HG03108 (cell line): Measurements from ENCODE around the gene LMNTD1.
"Not testable (repeated sequence)": the region's sequence is repeated elsewhere in the genome, so short reads cannot be mapped to it uniquely, and the experiment has no call there.

ENCODE experiments used
- ATAC-seq: cut with Tn5 transposase; IDR thresholded peaks from one replicate; pipeline ENCODE4 v1.9.1; 2021; ENCODE audit warnings: moderate library complexity; ENCODE audit not compliant: unreplicated experiment

LMNTD1 gene

DNA sequence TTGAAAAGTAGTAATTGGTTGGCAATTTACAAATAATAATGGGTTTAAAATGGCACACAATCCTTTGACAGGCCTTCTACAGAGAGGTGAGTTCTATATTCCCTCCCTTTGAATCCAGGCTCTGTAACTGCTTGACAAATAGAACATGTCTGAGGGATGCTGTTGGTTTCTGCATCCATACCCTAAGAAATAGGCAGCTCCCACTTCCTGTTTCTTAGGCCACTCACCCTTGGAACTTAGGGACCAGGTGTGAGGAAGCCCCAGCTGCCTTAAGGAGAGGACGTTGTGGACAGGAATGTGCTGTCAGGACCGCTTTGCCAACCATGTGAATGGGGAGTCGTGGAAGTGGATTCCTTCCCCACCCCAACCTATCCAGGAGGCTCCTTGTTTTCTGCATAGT lies 59.4 kb downstream of the LMNTD1 start:
- ATAC-seq, result no peak

DNA sequence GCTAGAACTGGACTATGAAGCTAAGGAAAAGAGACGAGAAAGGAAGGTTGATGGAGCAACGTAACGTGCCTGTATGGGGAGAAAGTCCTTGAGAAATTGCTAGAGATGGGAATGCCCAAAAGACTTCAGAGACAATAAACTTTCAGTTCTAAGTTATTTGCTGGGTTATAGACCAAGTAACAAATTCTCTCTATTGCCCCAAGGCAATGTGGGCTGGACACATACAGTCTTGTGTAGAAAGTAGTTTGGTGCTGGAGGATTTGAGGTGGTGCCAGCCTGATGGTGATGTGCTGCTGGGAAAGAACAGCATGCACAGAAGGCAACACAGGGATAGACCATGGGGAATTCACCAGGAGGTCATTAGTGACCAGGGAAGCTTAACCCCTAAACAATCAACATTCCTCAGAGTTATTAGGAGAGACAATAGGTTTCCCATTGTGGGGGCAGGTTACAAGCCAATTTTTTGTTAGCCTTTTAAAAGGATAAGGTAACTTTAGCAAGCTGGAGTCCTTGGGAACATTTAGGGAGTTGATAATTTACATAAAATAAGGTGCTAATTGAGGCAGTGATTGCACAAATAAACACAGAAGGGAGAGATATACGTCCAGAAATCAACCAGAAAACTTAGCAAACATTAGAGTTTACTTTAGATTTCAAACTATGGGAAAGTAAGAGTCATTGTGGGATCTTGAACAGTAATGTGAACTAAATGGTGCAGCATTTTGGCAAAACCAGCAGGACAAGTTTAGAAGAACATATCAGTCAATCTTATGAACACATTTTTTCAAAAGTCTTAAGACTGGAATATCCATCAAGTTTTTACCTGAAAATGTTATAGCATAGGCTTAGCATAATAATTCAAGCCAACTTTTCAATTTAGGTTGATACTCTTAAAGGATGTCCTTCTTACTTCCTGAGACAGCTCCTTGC lies 61.4 kb downstream of the LMNTD1 start:
- no peak for ATAC-seq

DNA sequence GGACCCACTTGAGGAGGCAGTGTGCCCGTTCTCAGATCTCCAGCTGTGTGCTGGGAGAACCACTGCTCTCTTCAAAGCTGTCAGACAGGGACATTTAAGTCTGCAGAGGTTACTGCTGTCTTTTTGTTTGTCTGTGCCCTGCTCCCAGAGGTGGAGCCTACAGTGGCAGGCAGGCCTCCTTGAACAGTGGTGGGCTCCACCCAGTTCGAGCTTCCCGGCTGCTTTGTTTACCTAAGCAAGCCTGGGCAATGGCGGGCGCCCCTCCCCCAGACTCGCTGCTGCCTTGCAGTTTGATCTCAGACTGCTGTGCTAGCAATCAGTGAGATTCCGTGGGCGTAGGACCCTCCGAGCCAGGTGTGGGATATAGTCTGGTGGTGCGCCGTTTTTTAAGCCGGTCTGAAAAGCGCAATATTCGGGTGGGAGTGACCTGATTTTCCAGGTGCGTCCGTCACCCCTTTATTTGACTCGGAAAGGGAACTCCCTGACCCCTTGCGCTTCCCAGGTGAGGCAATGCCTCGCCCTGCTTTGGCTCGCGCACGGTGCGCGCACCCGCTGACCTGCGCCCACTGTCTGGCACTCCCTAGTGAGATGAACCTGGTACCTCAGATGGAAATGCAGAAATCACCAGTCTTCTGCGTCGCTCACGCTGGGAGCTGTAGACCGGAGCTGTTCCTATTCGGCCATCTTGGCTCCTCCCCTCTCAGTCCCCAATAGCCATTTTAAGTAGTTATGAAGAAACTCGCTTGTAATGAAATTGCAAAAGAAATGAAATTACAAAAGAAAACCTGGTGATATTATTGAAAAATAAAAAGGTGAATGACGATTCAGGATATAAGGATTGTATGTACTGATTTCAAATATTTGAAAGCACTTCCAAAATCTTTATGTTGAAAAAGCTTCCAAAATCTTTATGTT lies 63.9 kb downstream of the LMNTD1 start:
- not testable (repeated sequence) for ATAC-seq

DNA sequence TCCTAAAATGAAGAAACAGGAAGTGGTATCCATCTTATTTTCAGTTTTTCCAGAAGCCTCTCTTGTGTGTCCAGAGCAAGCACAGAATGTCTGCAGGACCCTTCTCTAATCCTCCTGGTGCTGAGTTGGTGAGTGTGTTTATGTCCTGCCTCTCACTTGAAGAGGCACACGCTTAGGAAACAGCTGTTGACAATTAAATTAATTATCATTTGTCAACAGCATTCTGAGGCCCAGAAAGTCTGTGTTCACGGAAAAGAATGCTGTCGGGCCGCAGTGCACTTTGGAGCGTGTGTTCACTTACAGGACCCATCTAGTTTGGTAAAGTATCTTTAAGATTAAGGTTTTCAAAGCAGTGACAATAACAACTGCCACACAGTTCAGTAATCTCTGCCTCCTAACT lies 70.5 kb downstream of the LMNTD1 start:
- no peak for ATAC-seq

DNA sequence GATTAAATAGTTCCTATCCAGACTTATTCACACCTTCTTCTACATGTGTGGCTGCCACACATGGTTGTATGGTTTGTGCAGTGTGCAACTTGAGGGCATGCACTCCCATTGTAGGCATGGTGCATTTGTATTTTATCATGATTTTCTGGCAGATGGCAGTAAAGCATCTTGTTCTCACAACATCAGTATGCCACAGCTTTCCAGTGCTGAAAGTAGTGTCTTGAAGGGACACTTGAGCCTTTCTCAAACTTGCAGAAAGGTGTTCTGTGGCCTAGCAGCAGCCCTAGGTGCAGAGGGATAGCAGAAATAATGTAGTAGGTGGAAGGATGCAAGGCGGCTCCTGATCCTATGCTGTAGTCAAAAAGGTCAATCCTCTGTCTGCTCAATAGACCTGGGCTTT lies 72.9 kb downstream of the LMNTD1 start:
- ATAC-seq, result no peak

DNA sequence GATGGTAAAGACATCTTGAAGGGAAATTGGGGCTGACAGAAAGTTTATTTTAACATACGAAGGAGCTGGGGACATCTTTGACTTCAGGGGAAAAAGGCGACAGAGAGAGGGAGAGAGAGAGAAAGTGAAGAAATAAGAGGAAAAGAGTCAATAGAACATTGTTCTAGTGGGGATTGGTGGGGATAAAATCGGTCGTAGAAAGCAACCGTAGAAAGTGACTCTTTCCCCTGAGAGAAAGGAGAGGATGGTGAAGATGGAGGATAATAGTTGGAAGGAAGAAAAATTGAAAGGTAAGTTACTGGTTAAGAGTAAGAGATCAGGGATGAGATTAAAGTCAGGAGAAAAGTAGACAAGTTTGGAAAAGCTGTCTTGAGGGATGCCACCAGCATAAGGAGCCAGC lies 75.9 kb downstream of the LMNTD1 start:
- ATAC-seq, result no peak

DNA sequence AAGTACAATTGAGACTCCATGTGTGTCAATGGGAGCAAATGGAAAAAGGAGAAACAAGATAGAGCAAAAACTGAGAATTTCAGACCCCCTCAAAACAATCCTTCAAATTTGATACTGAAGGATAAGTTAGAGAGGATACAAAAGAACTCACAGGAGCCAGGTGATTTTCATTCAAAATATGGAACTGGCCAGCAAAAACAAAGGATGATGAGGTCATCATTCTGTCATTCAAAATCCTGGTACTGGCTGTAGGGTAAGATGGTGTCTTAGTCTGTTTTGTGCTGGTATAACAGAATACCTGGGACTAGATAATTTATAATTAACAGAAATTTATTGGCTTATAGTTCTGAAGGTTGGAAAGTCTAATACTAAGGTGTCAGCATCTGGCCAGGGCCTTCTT lies 80.6 kb downstream of the LMNTD1 start:
- ATAC-seq, result no peak

DNA sequence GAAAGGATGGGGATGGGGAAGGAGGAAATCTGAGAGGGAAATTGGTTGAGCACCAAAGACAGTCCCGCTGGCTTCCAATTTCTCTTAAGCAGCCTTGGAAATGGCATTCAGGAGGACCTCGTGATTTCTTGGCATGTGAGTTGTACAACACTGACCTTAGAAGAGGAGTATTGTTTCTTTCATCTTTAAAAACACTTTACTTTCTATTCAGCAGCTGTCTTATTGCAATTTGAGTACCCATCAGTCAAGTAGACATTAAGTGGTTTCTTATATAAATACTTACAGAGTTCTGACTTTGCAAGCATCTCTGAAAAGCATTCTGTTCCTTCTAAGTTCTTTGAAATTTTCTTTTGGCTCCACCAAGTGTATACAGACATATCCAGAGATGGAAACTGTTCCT lies 83.2 kb downstream of the LMNTD1 start:
- ATAC-seq, result no peak

DNA sequence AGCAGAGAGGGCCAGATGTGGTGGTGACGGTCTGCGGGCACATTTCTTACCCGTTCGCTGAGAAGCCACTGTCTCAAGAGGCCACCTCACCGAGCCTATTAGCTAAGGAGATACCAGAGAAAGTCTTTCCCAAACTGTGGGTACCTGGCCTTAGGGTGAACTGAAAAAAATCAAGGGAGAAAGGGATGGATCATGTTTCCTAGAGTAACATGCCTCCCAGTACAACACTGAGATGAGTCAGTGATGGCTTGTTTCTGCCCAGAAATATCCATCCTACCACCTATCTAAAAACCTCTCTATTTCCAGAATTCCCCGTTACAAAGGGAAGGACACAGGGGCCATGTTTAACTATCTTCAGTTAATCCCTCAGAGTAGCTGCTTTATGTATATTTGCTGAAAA lies 83.7 kb downstream of the LMNTD1 start:
- ATAC-seq, result no peak

DNA sequence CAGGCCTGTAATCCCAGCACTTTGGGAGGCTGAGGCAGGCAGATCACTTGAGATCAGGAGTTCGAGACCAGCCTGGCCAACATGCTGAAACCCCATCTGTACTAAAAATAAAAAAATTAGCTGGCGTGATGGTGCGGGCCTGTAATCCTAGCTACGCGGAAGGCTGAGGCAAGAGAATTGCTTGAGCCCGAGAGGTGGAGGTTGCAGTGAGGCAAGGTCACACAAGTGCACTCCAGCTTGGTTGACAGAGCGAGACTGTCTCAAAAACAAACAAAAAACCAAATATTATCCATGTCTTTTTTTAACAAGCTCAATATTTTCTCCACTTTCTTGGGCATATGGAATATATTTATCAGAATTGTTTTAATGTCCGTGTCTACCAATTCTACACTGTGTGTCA lies 89.6 kb downstream of the LMNTD1 start:
- no peak for ATAC-seq

DNA sequence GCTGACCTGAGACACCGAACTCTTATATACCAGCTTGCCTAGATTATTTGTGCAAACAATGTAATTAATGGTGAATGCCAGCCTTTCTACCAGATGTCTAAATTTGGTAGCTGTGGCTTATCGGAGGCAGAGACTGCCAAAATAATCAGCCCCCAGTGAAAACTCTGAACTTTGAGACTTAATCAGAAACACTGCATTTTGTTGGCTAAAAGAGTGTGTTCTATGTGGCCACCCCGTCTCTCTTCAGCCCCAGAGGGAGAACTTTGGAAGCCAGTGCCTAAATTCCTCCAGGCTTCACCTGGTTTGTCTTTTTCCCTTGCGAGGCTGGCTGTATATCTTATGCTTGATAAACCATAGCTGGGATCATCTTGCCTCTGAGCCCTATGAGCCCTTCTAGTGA lies 90.1 kb downstream of the LMNTD1 start:
- ATAC-seq, result no peak

DNA sequence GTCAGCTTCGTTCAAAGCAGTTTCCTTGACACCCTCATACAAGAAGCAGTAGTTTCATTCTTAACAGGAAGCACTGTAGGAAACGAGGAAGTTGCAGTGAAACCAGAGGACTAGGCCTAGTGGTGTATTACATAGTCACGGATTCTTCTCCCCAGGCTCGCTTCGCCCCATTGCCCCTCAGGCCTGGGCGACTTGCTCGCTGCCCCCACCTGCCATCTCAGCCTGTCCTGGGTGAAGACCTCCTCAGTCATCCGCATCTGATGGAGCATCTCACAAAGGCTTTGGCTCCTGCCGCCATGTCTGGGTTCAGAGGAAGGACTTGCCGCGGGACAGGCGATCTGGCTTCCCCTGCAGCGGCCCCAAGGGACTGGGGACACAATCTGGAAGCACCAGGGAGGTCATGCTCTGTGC lies 93.5 kb downstream of the LMNTD1 start:
- peak; percentile 72 for ATAC-seq

DNA sequence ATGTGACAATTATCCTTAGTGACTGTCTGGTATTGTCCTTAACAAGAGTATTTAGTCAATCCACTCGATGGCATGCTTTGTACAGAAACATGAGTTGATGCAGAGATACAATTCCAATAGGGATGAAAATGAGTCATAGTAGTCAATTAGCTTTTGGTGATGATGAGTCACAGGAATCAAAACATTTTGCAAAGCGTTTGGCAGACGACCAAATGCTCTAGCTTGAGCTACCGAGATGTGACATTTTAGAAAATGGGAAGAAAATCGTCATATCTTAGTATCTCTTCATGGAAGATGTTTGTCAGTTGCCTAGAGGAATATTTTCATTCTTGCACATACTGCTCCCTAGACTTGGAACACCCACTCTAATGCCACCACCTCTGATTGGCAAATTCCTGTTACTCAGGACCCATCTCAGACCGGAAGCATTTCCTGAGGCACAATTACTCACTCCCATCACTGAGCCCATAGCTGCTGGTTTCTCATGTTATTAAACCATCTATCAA lies 95.0 kb downstream of the LMNTD1 start:
- no peak for ATAC-seq

DNA sequence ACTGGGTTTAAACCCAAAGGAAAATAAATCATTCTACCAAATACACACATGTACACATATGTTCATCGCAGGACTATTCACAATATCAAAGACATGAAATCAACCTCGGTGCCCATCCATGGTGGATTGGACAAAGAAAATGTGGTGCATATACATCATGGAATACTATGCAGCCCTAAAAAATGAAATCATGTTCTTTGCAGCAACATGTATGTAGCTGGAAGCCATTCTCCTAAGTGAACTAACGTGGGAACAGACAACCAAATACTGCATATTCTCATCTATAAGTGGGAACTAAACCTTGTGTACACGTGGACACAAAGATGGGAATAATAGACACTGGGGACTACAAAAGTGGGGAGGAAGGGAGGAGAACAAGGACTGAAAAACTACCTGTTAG lies 96.6 kb downstream of the LMNTD1 start:
- ATAC-seq, result no peak

DNA sequence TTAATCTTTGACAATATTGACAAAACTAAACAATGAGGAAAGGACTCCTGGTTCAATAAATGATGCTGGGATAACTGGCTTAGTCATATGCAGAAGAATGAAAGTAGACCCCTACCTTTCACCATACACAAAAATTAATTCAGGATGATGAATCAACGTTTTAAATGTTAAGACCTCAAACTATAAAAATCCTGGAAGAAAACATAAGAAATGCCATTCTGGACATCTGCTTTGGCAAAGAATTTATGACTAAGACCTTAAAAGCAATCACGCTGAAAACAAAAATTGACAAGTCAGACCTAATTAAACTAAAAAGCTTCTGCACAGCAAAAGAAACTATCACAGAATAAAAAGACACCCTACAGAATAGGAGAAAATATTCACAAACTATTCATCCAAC lies 97.4 kb downstream of the LMNTD1 start:
- ATAC-seq, result no peak

DNA sequence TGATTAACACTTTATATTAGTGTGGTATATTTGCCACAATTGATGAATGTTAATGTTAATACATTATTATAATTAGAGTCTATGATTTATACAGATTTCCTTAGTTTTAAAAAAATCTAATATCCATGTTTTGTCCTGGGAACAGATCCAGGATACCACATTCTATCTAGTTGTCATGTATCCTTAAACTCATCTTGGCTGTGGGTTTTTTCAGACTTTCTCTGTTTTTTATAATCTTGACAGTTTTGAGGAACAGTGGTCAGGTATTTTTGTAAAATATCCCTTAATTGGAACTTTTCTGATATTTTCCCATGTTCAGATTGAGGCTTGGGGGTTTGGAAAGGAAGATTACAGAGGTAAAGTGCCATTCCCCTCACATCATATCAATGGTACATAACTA lies 104.1 kb downstream of the LMNTD1 start:
- ATAC-seq, result no peak

DNA sequence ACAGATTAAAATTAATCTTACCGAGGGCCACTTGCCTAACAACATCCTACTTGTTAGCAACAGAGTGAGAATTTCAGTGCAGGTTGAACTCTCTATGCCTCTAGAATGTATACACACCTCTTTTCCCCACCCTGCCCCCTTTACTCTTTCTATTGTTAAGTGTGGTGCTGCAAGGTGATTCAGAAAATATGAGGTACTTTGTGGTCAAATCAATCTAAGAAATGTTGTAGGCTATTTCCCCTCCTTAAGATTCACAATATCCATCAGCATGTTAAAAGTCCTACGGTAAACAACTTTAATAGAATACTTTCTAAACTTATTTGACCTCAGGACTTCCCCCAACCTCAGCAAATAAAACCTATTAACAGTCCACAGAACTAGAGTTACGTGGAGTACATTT lies 106.0 kb downstream of the LMNTD1 start:
- no peak for ATAC-seq

DNA sequence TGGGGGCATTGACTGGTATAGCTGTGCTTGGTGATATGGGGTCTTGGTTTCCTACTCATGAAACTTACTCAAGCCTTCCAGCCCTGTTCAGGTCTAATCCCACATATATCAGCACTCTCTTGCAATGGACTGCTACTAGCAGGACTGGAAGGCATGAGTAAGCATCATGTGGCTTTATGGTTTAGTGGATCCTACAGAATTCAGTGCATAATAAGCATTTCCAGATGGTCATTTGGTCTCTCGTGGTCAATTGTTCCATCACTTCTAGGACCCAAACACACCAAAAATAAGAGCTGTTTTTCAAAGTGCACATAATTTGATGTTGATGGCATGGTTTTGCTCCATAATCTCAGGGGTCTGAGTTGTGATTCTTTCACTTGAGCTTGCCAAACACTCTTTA lies 114.4 kb downstream of the LMNTD1 start:
- no peak for ATAC-seq

DNA sequence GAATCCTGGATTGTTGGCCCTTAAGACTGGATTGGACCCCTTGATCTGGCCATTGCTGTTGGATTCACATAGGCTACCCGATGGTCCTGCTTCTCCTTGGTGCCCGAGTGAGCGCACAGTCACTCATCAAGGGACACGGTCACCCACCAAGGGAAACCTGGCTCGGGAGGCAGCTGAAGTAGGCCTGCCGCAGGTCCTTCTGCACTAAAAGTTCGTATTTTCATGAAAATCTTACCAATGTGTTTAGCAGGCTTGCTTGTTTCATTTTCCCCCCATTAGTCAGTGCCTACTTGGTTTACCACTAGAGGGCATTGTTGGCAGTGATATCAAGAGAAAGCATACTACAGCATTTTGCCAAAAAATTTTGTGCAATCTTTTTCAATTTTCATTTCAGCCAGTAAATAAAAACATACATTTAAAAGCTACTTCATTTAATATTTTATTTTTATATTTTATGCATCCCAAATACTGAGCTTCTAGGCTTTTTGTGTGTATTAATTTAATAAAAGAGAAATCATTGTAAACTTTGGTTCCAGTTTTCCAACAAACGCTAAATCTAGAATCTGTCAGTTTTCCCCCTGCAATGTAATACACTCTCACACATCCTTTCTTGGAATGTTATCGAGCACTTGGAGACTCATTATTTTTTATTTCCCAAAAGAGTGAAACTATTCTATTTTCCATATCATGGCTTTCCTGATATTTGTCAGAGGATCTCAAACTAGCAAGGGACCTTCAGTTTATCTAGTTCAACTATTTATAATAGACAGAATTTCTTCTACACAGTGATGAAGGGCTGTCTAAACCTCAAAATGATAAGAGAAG lies 116.7 kb downstream of the LMNTD1 start:
- peak; percentile 66 for ATAC-seq

DNA sequence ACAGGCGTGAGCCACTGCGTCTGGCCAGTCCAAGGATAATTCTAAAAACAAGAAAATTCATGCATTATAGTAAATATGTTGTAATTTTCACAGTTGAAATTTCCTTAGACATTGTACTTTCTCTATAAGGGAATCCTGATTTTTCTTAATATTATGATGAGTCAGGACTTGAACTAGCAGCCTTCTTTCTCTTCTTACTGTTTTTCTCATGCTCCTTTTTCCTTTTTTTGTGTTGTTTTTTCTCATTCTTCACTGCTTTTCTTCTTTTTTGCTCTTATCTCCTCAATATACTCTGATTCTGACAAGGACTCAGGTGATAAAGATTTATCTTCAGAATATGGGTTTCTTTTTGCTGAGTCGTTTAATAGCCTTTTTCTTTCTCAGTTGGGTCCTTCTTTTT lies 117.7 kb downstream of the LMNTD1 start:
- no peak for ATAC-seq

DNA sequence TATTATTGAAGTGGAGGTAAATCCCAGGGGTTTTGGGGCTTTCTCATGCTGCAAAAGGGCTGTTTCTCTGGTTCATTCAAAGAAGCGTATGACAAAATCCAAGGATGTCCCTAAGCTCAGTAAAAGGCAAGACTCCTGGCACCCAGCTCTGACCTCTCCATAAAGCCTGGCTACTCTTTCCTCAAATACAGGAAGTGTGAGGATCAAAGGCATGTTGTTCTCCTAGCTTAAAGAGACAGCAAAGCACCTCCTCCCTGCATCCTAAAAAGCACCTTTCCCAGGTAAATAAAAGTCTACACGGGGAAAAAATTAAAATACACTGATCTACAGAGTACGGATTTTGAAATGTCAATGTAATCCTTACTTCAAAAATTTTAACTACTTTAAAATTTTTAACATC lies 118.6 kb downstream of the LMNTD1 start:
- ATAC-seq, result no peak
